GM18520 (cell line): Measurements from ENCODE around the gene ZFAND6.
"Not testable (repeated sequence)": the region's sequence is repeated elsewhere in the genome, so short reads cannot be mapped to it uniquely, and the experiment has no call there.

Experiments
- ATAC-seq: cut with Tn5 transposase; IDR thresholded peaks from one replicate; pipeline ENCODE4 v1.9.1; 2021; ENCODE audit not compliant: unreplicated experiment

The ZFAND6 gene

DNA sequence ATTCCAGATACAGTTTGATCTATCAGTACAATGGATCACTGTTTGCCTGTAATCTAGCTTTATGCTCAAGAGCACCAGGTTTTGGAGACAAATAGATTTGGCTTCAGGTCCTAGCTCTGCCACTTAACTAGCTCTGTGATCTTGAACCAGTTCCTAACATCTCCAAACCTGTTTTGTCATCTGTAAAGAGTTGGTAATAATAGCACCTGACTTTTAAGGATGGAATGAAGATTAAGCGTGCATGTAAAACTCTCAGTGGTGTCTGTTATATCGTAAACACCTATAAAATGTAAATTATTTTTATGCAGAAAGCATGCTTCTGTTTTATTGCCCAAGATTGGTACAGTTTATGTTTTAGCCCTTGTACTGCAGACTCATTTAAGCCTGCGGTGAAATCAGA lies 36.5 kb downstream of the ZFAND6 start:
- ATAC-seq, result no peak

- no peak for ATAC-seq
Observed at GRCh38 chr15:80098341-80098740, 38.9 kb downstream of the ZFAND6 start.

- peak; percentile 21 for ATAC-seq
Observed at GRCh38 chr15:80099241-80099640, 39.8 kb downstream of the ZFAND6 start.

DNA sequence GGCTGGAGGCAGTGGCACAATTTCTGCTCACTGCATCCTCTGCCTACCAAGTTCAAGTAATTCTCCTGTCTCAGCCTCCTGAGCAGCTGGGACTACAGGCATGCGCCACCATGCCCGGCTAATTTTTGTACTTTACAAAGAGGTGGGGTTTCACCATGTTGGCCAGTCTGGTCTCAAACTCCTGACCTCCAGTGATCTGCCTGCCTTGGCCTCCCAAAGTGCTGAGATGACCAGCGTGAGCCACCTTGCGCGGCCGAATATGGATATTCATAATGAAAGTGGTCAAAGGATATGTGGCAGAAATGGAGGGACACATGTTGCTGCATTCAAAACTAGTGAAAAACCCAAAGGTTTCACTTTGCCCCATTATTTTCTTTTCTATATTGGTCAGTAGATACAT lies 40.2 kb downstream of the ZFAND6 start:
- peak; percentile 38 for ATAC-seq

DNA sequence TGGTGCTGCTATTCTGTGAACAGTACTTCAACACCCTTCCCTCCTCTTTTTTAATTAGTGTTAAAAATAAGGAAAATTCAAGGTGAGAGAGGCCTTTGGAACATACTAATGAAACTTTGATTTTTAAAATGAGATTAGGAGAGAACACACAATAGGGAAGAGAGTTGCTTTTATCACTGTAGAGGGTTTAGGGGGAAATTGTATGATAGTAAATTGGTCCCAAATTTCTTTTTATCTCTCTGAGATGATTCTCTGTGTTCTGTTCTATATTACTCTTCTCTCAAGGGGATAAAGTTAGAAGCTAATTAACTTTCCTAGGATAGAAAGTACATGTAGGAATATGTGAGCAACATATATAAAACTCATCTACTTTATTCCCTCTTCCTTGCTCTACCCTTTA lies 40.8 kb downstream of the ZFAND6 start:
- ATAC-seq, result no peak

DNA sequence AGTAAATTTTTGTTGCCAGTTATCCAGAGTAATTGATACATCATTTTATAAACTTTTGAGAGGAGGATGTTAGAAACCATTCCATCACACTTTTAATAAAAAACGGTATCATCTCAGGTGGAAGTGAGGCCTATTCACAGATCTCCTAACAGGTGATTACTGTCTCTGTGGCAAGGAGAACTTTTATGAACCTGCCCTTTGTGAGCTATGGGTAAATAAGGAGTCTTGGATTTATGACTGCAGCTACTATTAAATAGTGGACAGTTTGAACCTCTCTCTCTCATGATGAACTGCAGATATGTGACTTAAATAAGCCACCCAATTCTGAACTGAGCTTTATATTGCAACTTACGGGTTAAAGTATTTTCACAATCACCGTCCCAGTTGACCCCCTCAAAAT lies 45.7 kb downstream of the ZFAND6 start:
- no peak for ATAC-seq

- ATAC-seq, result no peak
Observed at GRCh38 chr15:80105595-80105994, 46.1 kb downstream of the ZFAND6 start.

DNA sequence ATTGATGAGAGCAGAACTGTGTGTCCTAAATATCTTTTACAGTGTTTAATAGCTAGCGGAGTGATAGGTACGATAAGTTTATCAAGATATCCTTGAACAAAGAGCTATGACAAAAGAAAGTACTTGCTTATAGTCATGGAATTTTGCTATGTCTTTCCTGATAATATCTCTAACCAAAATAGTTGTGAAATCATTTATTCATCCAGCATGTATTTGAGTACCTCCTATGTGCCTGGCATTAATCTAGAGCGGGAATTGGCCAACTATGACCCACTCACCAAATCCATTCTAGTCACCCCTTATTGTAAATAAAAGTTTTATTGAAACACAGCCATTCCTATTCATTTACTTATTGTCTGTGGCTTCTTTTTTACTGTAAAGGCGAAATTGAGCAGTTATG lies 46.6 kb downstream of the ZFAND6 start:
- no peak for ATAC-seq

GRCh38 chr15:80107204-80107603 lies 47.7 kb downstream of the ZFAND6 start:
- ATAC-seq, result no peak

DNA sequence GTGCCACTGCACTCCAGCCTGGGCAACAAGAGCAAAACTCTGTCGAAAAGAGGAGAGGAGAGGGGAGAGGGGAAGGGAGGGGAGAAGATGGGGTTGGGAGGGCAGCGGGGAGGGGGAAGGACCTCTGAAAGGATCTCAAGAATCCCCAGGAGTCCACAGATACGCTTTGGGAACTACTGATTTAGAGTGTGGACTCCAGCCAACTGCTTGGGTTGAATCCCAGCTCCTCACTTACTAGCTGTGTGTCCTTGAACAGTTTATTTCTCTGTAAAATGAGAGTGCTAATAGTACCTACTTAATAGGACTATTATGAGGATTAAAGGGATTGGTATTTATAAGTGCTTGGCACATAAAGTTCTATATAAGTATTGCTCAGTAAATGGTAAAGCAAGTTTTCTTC lies 48.3 kb downstream of the ZFAND6 start:
- ATAC-seq, result no peak

DNA sequence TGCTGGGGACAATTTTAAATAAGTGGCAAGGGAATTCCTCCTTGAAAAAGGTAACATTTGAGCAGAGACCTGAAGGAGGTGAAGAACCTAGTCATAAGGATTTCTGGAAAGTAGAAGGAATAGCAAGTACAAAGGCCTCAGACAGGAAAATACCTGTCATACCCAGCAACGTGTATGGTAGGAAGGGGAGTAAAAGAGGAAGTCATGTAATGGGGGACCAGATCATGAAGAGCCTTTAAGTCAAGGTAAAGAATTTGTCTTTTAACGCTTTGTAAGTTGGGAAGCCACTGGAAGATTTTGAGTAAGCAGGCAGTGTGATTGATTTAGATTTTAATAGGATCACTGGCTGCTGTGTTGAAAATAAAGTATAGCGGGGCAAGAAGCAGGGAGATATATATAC lies 49.9 kb downstream of the ZFAND6 start:
- ATAC-seq, result no peak

DNA sequence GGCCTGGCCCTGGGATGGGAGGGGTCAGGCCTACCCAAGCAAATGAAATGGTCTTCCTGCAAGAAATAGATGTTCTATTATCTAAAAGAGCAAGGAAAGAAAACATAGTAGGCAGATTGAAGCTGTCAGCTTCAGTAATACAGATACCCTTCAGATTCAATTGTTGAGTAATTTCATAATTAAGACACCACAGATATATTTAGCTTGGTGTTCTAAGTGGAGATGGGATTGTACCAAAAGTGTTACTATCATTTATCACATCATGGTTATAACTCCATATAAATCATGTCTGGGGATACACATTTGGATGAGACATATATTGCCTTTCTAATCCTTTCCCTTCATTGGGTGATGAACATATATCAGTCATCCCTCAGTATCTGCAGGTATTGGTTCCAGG lies 51.4 kb downstream of the ZFAND6 start:
- ATAC-seq, result no peak

DNA sequence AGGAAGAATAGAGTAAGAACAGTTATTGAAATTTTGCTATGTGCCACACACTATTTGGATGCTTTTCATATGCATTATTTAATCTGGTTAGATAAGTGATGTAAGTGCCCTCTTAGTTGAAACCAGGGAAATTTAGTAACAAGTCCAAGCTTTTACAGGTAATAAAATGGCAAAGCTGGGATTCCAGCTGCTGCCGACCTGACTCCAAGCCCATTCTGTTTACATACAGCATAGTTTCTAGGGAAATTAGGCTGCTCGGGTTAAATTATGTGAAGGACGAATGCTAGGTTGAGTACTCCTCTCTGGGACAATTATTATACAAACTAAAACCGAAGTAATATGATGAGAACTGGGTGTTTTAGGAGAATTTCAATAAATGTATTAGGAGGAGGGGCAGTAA lies 54.6 kb downstream of the ZFAND6 start:
- no peak for ATAC-seq

DNA sequence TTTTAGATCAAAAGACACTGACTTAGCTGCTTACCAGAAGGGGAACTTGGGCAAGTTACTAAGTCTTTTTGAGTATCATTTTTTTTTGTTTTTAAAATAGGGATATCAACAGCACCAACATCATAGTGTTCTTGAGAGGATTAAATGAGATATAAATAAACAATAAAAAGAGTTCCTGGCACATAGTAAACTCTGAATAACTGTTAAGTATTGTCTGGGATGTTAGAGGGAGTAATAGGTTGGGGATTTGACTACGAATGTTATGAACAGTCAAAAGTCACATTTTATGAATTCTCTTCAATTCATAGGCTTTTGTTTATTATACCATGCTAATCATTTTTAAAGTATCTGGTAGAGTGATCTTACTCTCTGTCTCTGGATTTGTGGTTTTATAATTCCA lies 55.5 kb downstream of the ZFAND6 start:
- ATAC-seq, result no peak

DNA sequence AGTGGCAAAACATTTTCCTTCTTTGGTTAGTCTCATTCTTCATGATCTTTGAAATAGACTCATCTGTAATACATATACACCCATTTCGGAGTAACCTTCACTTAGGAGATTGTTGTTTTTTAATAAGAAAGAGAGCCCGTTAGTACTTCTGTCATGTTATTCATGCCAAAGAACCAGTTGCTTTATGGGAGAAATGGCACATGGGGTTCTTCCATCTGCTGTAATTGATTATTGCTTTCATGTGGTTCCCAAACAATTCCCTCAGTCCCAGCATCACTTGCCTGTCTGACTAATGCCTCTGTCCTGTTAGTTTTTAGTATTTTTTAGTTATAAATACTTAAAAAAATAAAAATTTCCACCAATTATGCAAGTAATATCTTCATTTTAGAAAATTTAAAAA lies 59.5 kb downstream of the ZFAND6 start:
- no peak for ATAC-seq

- no peak for ATAC-seq
Observed at GRCh38 chr15:80120636-80121035, 61.2 kb downstream of the ZFAND6 start.

- ATAC-seq, result no peak
Observed at GRCh38 chr15:80121546-80121945, 62.1 kb downstream of the ZFAND6 start.

- ATAC-seq, result no peak
Observed at GRCh38 chr15:80123034-80123433, 63.6 kb downstream of the ZFAND6 start.

- not testable (repeated sequence) for ATAC-seq
Observed at GRCh38 chr15:80127253-80127652, 67.8 kb downstream of the ZFAND6 start.

DNA sequence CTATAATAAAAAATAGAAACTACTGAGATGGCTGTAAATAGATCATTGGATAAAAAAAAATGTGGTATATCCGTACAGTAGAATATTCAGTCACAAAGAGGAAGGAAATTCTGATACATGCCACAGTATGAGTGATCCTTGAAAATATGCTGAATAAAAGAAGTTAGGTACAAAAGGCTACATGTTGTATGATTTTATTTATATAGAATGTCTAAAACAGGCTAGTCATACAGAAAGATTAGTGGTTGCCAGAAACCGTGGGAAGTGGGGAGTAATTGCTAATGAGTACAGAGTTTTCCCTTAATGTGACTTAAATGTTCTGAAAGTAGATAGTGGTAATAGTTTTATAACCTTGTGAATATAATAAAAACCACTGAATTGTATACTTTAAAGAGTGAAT lies 68.4 kb downstream of the ZFAND6 start:
- ATAC-seq, result no peak

DNA sequence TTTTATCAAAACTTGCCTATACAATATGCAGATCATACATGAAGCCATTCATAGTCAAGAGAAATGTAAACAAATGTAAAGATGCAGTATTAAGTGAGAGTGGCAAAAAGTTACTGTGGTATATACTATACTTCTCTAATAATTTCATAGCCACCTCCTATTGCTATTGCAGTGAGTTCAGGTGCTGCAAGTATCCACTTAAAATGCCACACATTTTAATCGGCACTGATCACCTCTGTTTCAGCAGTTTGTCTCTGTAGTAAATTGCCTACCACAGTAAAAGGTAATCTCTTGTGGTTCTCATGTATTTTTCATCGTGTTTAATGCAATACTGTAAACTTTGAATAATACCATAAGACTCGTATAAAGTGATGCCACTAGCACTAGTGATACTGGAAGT lies 72.9 kb downstream of the ZFAND6 start:
- ATAC-seq, result no peak

GRCh38 chr15:80136854-80137253 lies 77.4 kb downstream of the ZFAND6 start:
- no peak for ATAC-seq

- no peak for ATAC-seq
Observed at GRCh38 chr15:80138961-80139360, 79.5 kb downstream of the ZFAND6 start.

DNA sequence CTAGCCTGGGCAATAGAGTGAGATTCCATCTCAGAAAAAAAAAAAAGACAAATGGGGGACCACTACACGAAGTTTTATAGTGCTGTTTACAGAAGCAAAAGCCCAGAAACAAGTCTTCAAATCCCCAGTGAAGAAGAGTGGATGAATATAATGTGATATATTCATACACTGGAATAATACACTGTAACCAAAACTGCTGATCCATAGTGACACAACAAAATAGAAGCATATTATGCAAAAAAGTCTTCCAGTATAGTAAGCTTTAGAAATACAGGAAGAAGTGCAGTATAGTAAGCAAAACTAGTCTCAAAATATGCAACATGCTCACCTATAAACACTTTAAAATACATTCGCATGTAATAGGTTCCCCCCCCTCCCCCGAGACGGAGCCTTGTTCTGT lies 81.4 kb downstream of the ZFAND6 start:
- ATAC-seq, result no peak
